Esophagus squamous epithelium (tissue), 4 donors: ENCODE measurements around the gene DEXI.

Experiments used
- CTCF ChIP-seq, 6 experiments: fragments of 450-650 bp in 4 of 6; fragments of 200-600 bp in 2 of 6; sonication (generic) in 2 of 6; IDR thresholded peaks; one replicate each; pipeline ENCODE4 v1.5.1; 2016 to 2019; ENCODE audit warnings: antibody characterized with exemption in 6 of 6, mild to moderate bottlenecking in 4 of 6, moderate library complexity in 4 of 6
- POLR2A ChIP-seq, 4 donors: fragments of 450-650 bp; IDR thresholded peaks; one replicate each; pipeline ENCODE4 v1.6.1; 2017; ENCODE audit warnings: antibody characterized with exemption in 4 of 4, mild to moderate bottlenecking in 4 of 4, moderate library complexity in 3 of 4

GRCh38 chr16:10964891-10965326, 22.6 kb upstream of the DEXI start:
- TF ChIP-seq CTCF (IDR thresholded peaks at IDR 0.05) (no peak), POLR2A (IDR thresholded peaks at IDR 0.05) (no peak)
